Astrocyte (in vitro differentiated cells and primary cell): ENCODE measurements around the gene ALKBH2.
A peak's percentile ranks its signal among the peaks of the same experiment; 100 is the strongest.

Experiments used
- EZH2 ChIP-seq: IDR thresholded peaks from 2 replicates; pipeline ENCODE4 v1.6.1; 2012; ENCODE audit warnings: mild to moderate bottlenecking, low read length, inconsistent platforms; ENCODE audit not compliant: insufficient read depth
- TF ChIP-seq, protein P1 (sequence below): IDR thresholded peaks from 2 replicates; pipeline ENCODE4 v1.5.1; 2011; ENCODE audit warnings: low read depth, mild to moderate bottlenecking, inconsistent platforms, low read length, moderate library complexity; ENCODE audit not compliant: insufficient read depth

DNA sequence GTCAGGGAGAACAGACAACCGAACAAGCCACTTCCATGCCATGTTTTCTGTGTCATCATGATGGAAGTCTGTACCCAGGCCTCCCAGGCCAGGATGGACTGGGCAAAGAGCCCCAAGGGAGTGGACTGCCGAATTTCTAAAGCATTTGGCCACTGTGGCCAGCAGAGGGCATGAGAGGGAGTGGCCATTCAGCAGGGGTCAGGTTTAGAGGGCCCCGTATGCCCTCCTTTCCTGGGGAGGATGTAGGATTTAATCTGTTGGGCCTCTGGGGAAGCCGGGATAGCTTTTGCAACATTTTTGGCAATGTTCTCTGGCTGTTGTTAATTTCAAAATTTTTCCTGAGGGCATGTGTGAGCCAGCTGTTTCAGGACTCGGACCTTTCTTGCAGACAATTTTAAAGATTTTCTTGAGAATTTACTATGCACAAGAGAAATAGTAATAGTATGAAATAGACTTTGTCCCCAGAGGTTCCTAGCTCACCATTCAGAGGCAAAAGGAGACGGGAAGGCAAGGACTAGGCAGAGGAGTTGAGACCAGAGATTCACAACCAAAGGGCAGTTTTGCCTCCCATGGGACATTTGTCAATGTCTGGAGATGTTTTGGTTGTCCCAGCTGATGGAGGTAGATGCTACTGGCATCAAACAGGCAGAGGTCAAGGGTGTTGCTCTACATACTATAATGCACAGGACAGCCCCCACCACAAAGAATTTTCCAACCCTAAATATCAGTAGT, 41.1 kb upstream of the ALKBH2 start:
- TF ChIP-seq, protein P1, sequence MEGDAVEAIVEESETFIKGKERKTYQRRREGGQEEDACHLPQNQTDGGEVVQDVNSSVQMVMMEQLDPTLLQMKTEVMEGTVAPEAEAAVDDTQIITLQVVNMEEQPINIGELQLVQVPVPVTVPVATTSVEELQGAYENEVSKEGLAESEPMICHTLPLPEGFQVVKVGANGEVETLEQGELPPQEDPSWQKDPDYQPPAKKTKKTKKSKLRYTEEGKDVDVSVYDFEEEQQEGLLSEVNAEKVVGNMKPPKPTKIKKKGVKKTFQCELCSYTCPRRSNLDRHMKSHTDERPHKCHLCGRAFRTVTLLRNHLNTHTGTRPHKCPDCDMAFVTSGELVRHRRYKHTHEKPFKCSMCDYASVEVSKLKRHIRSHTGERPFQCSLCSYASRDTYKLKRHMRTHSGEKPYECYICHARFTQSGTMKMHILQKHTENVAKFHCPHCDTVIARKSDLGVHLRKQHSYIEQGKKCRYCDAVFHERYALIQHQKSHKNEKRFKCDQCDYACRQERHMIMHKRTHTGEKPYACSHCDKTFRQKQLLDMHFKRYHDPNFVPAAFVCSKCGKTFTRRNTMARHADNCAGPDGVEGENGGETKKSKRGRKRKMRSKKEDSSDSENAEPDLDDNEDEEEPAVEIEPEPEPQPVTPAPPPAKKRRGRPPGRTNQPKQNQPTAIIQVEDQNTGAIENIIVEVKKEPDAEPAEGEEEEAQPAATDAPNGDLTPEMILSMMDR = peak; percentile 30
- TF ChIP-seq EZH2 = no peak
